Fibroblast of skin of left quadriceps (primary cell): ENCODE data around the gene POLR3H.

Source experiments
- DNase-seq, 2 experiments: peaks; one replicate each; pipeline ENCODE4 v3.0.0-alpha.2; 2013; ENCODE audit warnings: low read depth in 2 of 2

The POLR3H gene

DNA sequence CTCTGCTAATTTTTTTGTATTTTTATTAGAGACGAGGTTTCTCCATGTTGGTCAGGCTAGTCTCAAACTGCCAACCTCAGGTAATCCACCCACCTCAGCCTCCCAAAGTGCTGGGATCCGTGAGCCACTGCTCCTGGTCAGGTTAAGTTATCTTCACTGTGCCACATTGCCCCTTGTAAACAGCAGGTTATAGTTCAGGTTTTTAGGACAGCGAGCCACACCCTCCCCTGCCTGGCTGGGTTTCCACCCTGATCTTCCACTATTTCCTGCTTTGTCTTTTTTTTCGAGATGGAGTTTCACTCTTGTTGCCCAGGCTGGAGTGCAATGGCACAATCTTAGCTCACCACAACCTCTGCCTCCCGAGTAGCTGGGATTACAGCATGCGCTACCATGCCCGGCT is 59.2 kb downstream of the POLR3H start:
- no peak for DNase-seq

DNA sequence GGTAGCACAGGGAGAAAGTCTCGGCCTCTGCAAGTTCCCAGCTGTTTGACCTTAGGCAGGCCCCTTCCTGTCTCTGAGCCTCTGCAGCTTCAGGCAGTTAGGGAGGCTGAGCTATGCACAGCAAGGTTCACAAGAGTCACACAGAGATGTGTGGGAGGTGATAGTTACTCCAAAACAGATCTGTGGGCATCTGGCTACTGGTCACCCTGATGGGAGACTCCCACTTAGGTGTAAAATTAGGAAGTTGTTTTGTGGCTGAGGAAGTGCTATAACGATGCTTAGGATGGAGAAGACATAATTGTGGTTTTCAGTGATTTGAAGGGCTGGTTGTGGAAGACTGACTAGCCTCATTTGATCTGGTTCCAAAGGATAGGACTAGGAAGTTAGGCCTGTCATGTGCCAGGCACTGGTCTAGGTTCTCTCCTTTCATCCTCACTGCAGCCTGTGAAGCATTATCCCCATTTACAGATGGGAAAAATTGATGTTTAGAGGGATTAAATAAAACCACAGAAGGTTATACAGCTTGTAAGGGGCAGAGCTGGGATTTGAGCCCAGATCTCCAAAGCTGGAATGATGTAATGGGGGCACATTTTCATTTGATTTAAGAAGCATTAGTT is 61.8 kb downstream of the POLR3H start:
- no peak for DNase-seq

DNA sequence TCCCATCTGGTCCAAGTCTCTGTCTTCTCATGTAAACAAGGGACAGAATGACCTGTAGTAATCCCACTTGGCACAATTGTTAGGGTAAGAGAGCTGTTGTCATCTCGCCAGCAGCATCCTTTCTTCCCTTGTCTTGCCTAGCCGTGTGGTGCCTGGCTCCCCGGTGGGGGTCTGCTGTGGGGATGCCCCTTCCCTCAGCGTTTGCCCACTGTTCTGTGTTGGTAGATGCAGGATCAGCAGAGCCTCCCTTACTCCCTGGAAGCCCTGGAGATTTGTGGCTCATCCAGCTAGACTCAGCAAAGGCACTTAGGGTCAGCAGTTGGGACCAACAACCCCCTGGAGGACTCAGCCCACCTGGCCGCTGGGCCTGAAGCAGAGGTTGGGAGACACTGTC is 62.3 kb downstream of the POLR3H start:
- DNase-seq, result no peak

DNA sequence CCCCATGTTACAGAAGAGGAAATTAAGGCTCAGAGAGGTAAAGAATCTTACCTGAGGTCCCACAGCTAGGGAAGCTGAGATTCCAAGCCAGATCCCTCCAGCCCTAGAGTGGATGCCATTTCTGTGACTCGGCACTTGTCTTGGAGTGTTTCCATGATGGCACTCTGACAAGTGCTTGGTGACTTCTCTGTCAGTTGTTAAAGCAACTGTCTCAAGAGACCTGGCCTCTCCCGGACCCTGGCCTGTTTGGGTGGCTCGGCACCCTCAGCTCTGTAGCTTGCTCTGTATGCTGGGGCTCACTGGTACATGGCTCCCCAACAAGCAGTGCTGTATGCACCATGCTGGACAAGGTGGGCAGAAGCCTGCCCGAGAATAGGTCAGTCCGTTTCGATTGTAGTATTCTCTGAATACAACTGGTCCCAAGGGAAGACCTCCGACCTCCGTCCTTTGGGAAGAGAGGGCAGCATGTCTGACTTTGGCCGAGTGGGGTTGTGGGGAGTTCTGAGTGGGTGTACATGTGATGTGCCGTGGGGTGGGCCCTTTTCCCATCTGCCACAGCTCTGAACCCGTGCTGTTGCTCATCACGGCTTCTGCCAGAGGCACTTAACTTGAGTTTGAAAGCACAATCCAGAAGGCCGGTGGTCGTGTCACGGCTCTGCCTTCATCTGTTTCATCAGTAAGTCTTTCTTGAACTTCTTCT is 63.0 kb downstream of the POLR3H start:
- DNase-seq, result no peak

DNA sequence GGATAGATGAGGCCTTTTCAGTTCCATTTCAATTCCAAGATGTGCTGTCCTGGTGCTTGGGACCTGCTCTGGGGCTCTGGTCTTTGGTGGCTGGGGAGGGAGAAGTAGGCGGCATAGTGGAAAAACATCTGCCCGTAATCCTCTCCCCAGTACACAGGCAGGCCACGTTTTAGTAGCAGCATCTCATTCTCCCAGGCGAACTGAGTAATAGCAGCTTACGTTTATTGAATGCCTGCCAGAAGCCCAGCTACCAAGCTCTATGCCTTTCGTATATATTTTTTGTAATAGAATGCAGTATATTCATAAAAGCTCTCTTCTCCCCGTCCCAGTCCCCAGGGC is 63.9 kb downstream of the POLR3H start:
- DNase-seq, result peak; percentile 44 to 53

DNA sequence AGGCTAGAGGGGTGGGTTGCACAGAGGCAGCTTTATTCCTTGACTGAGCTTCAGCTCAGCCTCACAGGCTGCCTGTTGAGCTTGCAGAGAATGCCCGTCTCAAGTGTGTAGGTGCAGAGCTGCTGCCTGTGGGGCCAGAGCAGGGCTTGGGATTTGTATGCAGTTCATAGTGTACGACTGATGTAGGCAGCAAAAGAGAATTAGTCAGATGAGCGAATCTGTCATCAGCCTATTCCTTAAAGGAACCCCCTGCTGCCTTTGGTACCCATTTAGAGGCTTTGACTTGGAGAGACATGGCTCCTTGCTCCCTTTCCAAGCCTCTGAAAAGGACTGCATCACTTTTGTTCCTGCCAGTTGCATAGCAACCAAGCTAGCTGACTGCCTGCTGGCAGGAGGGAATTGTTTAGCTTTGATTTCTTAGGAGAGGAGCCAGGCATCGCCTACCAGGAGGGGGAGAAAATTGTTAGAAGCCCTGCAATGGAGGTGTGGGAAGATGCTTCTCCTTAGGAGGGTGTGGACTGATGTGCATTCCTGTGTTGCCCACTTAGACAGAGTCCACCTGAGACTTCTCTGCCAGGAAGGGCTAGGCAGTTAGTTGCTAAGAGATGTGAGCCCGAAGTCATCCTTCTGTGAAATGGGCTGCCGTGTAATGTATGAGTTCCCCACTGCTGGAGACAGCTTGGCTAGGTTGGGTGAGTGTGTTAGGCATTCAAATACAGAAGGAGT is 64.4 kb downstream of the POLR3H start:
- DNase-seq, result peak in 1 of 2 experiments; percentile 26

DNA sequence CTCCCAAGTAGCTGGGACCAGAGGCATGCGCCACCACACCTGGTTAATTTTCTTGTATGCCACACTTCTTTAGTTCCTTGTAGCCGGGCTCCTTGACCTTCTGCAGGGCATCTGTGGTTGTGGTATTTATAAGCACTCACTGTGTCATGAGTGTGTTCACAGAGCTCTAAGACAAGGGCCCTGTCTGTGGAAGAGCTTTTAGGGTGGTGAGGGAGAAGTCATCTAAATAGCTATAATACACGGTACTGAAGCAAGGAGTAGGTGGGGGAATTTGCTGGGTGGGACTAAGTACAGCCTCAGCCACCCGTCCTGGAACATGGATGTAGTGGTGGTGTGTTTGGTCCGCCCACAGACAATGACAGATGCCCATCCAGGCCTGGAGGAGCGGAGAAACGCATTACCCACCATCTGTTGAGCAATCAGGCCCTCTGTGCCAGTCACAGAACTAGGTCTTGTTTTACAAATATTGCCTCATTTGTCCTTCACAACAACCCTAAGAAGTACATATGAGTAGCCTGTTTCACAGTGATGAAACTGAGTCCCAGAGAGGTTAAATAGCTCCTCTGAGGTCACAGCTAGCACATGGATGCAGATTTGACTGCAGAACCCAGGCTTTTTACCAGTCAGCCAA is 65.3 kb downstream of the POLR3H start:
- no peak for DNase-seq

GRCh38 chr22:41478473-41478872 is 65.8 kb downstream of the POLR3H start:
- no peak for DNase-seq
